Colonic mucosa (tissue), 4 donors: ENCODE data around the gene IMPA2. TPM values are rescaled to one million over a fixed set of nuclear protein-coding genes. Genes with fewer than 3 reads are reported as not detected.

ENCODE experiments used
- DNase-seq: peaks from one replicate; pipeline ENCODE4 v3.0.0-alpha.2; 2020
- H3K27ac ChIP-seq: fragments of 200-600 bp; one replicate; pipeline ENCODE4 v1.8.0; 2021
- H3K27me3 ChIP-seq: fragments of 200-600 bp; one replicate; pipeline ENCODE4 v1.8.0; 2021
- H3K36me3 ChIP-seq: fragments of 200-600 bp; one replicate; pipeline ENCODE4 v1.8.0; 2021
- H3K4me1 ChIP-seq: fragments of 200-600 bp; one replicate; pipeline ENCODE4 v1.8.0; 2021; ENCODE audit warnings: mild to moderate bottlenecking
- H3K4me3 ChIP-seq: fragments of 200-600 bp; one replicate; pipeline ENCODE4 v1.8.0; 2021
- H3K9ac ChIP-seq, 2 donors: one replicate each; pipeline ENCODE4 v1.7.0; 2013; ENCODE audit warnings: control low read depth in 2 of 2, low read depth in 2 of 2, low read length in 2 of 2
- H3K9me3 ChIP-seq: fragments of 200-600 bp; one replicate; pipeline ENCODE4 v1.8.0; 2021
- intact Hi-C: fragments of 100-400 bp; cut with DNase I; formaldehyde crosslinking; loops from one replicate; pipeline ENCODE4 v1.14.1; 2022
- total RNA-seq, 2 donors: library from RNA; stranded (reverse); fragmentation: NEBNext Ultra II Directional in 1 of 2; extraction: Animal tissue kit (Norgen Biotek cat#: 25700) in 1 of 2; gene quantifications; one replicate each; pipeline ENCODE4 v1.2.1, GENCODE V29; 2021
- TF ChIP-seq, protein P1 (sequence below): fragments of 200-600 bp; IDR thresholded peaks from one replicate; pipeline ENCODE4 v1.8.0; 2022; ENCODE audit warnings: antibody characterized with exemption, mild to moderate bottlenecking
- donor health status: healthy.
- donor health status: DM: no; HTN: no; CAD: no.
- donor health status: DM: no; HTN: no; CAD: no.

The IMPA2 gene
- total RNA-seq, 2 donors from 2014 or later: 150 to 201 TPM

DNA sequence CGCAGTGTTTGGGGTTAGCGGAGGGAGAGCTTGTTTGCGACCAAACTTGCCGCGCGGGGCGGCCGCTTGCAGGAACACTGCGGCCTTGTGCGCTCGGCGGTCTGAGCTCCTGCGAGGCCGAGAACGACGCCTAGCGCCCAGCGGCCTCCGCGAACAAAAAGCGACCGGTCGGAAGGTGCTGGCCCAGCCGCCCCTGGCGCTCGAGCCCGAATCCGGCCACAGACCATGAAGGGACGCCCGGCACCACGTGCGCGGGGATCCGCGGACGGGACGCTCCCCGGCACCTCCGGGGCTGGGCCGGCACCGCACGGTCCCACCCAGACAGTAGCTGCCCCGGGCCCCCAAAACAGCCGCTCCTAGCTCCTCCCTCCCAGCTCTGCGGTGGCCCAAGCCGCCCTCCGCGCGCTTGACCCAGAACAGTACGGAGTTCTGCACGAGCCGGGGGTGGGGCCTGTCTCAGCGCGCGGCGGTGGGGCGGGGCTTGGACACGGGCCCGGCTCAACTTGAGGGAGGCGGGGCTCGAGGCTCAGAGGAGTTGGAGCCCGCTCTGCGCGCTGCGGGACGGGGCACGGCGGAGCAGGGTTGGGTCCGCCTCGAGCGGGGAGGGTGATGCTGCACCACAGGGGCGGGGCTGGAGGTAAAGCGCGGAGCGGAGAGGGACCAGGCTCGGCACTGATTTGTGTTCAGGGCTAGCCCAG lies 664 bp upstream of the IMPA2 start:
- peak overlapping the region; percentile 77 to 90 for H3K9ac ChIP-seq
- peak overlapping the region; percentile 95 for H3K4me3 ChIP-seq
- H3K27ac ChIP-seq: peak overlapping the region; percentile 92
- H3K4me1 ChIP-seq: peaks cover 9% of the 10 kb centered on the region
- H3K27me3 ChIP-seq: no peaks in the 10 kb centered on the region
- H3K36me3 ChIP-seq: no peaks in the 10 kb centered on the region
- DNase-seq: peak; percentile 99
- intact Hi-C loops: no loop called here
- TF ChIP-seq, protein P1, sequence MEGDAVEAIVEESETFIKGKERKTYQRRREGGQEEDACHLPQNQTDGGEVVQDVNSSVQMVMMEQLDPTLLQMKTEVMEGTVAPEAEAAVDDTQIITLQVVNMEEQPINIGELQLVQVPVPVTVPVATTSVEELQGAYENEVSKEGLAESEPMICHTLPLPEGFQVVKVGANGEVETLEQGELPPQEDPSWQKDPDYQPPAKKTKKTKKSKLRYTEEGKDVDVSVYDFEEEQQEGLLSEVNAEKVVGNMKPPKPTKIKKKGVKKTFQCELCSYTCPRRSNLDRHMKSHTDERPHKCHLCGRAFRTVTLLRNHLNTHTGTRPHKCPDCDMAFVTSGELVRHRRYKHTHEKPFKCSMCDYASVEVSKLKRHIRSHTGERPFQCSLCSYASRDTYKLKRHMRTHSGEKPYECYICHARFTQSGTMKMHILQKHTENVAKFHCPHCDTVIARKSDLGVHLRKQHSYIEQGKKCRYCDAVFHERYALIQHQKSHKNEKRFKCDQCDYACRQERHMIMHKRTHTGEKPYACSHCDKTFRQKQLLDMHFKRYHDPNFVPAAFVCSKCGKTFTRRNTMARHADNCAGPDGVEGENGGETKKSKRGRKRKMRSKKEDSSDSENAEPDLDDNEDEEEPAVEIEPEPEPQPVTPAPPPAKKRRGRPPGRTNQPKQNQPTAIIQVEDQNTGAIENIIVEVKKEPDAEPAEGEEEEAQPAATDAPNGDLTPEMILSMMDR: no peak
- no peaks in the 10 kb centered on the region for H3K9me3 ChIP-seq

DNA sequence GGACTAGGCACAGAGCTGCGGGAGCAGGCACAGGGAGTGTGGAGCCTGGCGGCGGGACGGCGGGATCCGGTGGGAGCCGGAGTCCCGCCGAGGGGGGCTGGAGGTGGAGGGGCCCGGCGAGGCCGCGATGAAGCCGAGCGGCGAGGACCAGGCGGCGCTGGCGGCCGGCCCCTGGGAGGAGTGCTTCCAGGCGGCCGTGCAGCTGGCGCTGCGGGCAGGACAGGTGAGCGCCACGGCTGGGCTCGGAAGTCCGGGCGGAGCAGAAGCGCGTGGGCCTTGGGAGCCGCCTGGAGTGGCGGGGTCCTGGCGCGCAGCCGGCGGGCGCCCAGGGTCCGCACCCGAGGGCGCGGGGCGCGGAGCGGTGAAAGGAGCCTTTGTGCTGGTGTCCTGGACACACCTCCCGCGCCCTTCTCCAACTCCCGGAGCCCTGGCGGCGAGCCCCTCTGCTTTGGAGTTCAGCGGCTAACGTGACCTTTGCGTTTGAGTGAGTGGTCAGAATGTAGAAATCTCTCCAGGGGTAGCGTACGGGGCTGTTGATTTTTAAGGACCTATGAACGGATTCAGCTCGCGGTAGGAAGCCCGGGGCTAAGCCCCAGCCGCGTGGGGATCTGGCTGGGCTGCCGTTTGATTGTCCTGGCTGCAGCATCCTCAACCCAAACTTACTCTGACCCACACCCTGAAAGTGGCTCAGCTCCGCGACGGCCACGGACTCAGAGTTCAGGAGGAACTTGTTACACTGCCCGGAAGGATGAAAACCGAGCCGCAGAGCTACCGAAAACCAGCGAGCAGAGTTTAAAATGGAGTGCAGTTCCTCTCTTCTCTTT lies 448 bp downstream of the IMPA2 start:
- peaks cover 9% of the 10 kb centered on the region for H3K4me1 ChIP-seq

DNA sequence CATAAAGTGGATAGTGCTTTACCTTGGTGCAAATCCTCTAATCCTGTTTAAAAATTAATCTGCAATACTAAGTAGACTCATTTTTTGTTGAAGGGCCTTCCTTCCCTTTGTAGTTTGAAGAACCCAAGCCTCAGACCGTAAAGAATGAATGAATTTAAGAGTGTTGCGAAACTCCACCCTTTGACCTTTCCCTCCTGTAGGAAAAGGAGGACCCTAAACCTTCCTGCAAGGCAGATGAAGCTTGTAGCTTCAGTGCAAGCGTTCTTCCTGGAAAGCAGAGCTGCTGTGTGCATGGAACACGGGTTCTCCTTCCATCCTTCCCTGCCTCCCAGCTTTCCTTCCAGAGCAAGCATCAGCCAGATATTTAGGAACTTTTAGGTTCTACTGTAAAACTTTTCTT lies 1.7 kb downstream of the IMPA2 start:
- DNase-seq: peak; percentile 54

More for the DNA sequence above, 448 bp downstream of the IMPA2 start:
- peak overlapping the region; percentile 88 to 94 for H3K9ac ChIP-seq
- H3K4me3 ChIP-seq: peak overlapping the region; percentile 95
- TF ChIP-seq, protein P1: no peak
- intact Hi-C loops: no loop called here
- H3K27ac ChIP-seq: peak overlapping the region; percentile 97
- H3K9me3 ChIP-seq: no peaks in the 10 kb centered on the region
- H3K27me3 ChIP-seq: no peaks in the 10 kb centered on the region
- H3K36me3 ChIP-seq: no peaks in the 10 kb centered on the region
- DNase-seq: peak; percentile 67

GRCh38 chr18:11983592-11983991 lies 2.3 kb downstream of the IMPA2 start:
- Histone ChIP-seq H3K9me3 (no peaks in the 10 kb centered on the region), H3K36me3 (no peaks in the 10 kb centered on the region), H3K9ac (peak overlapping the region in 1 of 2 donors; percentile 94), H3K27me3 (no peaks in the 10 kb centered on the region), H3K4me1 (peaks cover 9% of the 10 kb centered on the region), H3K27ac (no peak overlapping the region), H3K4me3 (no peak overlapping the region)
- intact Hi-C loops: no loop called here
- TF ChIP-seq, protein P1: no peak
- DNase-seq: no peak

More for the DNA sequence above, 1.7 kb downstream of the IMPA2 start:
- peaks cover 9% of the 10 kb centered on the region for H3K4me1 ChIP-seq
- H3K27ac ChIP-seq: no peak overlapping the region
- no peak overlapping the region for H3K4me3 ChIP-seq
- H3K9ac ChIP-seq: peak overlapping the region in 1 of 2 donors; percentile 94
- TF ChIP-seq, protein P1: no peak
- intact Hi-C loops: no loop called here
- H3K36me3 ChIP-seq: no peaks in the 10 kb centered on the region
- H3K9me3 ChIP-seq: no peaks in the 10 kb centered on the region
- no peaks in the 10 kb centered on the region for H3K27me3 ChIP-seq

GRCh38 chr18:11984091-11984490 lies 2.8 kb downstream of the IMPA2 start:
- Histone ChIP-seq H3K36me3 (no peaks in the 10 kb centered on the region), H3K9me3 (no peaks in the 10 kb centered on the region), H3K4me1 (peaks cover 14% of the 10 kb centered on the region), H3K27me3 (no peaks in the 10 kb centered on the region), H3K27ac (no peak overlapping the region), H3K9ac (peak overlapping the region in 1 of 2 donors; percentile 94), H3K4me3 (no peak overlapping the region)
- intact Hi-C loops: no loop called here
- no peak for DNase-seq
- TF ChIP-seq, protein P1: no peak
